ENCODE results near the gene RPH3AL. TPM values are rescaled to one million over a fixed set of nuclear protein-coding genes. Genes with fewer than 3 reads are reported as not detected.

The RPH3AL gene
- total and polyA plus RNA-seq, 10 of the 15 experiments (the other 5 are each of a cell fraction or from before 2014, with no cell fraction given), result 0.04 to 1.2 (median 0.47) TPM; not detected in 2

- TF ChIP-seq ATF2 (IDR thresholded peaks at IDR 0.05; ENCODE audit: low read length) (no peak), ZNF687 (IDR thresholded peaks at IDR 0.05) (no peak), SMARCA5 (IDR thresholded peaks at IDR 0.05) (no peak), PKNOX1 (IDR thresholded peaks at IDR 0.05) (no peak), USF1 (IDR thresholded peaks at IDR 0.05; ENCODE audit: borderline replicate concordance, extremely low read length, insufficient read depth, low read depth, low read length) (no peak), RBBP5 (conservative IDR thresholded peaks at IDR 0.05) (no peak), SREBF2 (IDR thresholded peaks at IDR 0.05; ENCODE audit: low read length) (no peak), NR2C2 (IDR thresholded peaks at IDR 0.05; ENCODE audit: borderline replicate concordance, control insufficient read depth, insufficient read length, low read depth) (no peak), SMAD1 (IDR thresholded peaks at IDR 0.05; ENCODE audit: low read depth, partially characterized antibody) (no peak), JUND (IDR thresholded peaks at IDR 0.05; ENCODE audit: low read depth, low read length) (no peak)
- FAIRE-seq (no peak), ATAC-seq (no peak), DNase-seq (ENCODE audit: low read depth, low spot score) (no peak)
- no peaks in the 10 kb centered on the region for H4K20me1 ChIP-seq (ENCODE audit: control insufficient read depth, insufficient read depth)
- no peaks in the 10 kb centered on the region; the same call in 2 of the 3 replicates for H3K9me3 ChIP-seq (replicated peaks; ENCODE audit: control insufficient read depth, insufficient read depth, low read length)
- H2AFZ ChIP-seq (ENCODE audit: control insufficient read depth, low read depth, low read length), result no peak overlapping the region
- CTCF ChIA-PET, result no interaction called here
- no peaks in the 10 kb centered on the region; the same call in 1 of the 2 replicates for H3K4me1 ChIP-seq (ENCODE audit: control insufficient read depth, insufficient read depth, low read length)
- 37% methylated on average over 12 of the region's 12 CpGs for WGBS (ENCODE audit: insufficient coverage, insufficient replicate concordance, low lambda C conversion rate, missing lambda C conversion rate)
- SMC1A ChIA-PET (ENCODE audit: uncharacterized antibody, unreplicated experiment), result no interaction called here
- H3K27ac ChIP-seq (ENCODE audit: control insufficient read depth, insufficient read depth), result no peak overlapping the region
- H3K27me3 ChIP-seq (replicated peaks in 1 of 2; ENCODE audit: control insufficient read depth in 2 of 2, insufficient read depth in 2 of 2, low read length in 1 of 2), result no peaks in the 10 kb centered on the region
- intact Hi-C loops (cut with micrococcal nuclease; ENCODE audit: unreplicated experiment), result no loop called here
- no peak overlapping the region for H3K4me3 ChIP-seq
- POLR2A ChIA-PET, result no interaction called here
- H3K9ac ChIP-seq (ENCODE audit: control insufficient read depth, insufficient read depth, low read length), result no peak overlapping the region
- BruUV-seq (replicated peaks), result no TSS peak
- H3K4me2 ChIP-seq (ENCODE audit: control insufficient read depth, insufficient read depth), result no peak overlapping the region
- no peaks in the 10 kb centered on the region for H3K36me3 ChIP-seq (ENCODE audit: control insufficient read depth in 2 of 2, insufficient read depth in 2 of 2, low read length in 1 of 2)
- RAD21 ChIA-PET (ENCODE audit: unreplicated experiment), result no interaction called here
- H3K79me2 ChIP-seq (ENCODE audit: control insufficient read depth, insufficient read depth, low read length), result no peaks in the 10 kb centered on the region
- in situ Hi-C loops (cut with MboI), result no loop called here
Measured at GRCh38 chr17:337022-337420, 15.6 kb downstream of the RPH3AL start.
